Gastrocnemius medialis (tissue), 4 donors: ENCODE data around the gene SORBS1.
A peak's percentile ranks its signal among the peaks of the same experiment; 100 is the strongest.

Experiments used
- POLR2A ChIP-seq, 2 donors: fragments of 450-650 bp; IDR thresholded peaks; one replicate each; pipeline ENCODE4 v1.6.1; 2017; ENCODE audit warnings: antibody characterized with exemption in 2 of 2, mild to moderate bottlenecking in 2 of 2, moderate library complexity in 2 of 2
- TF ChIP-seq, protein P1 (sequence below), 5 experiments: fragments of 450-650 bp in 3 of 5; fragments of 200-600 bp in 2 of 5; sonication (generic) in 2 of 5; IDR thresholded peaks in 4 of 5; conservative IDR thresholded peaks in 1 of 5; 1 replicate in 4 of 5; 2 replicates in 1 of 5; pipeline ENCODE4 v1.5.1; 2016 to 2019; ENCODE audit warnings: antibody characterized with exemption in 5 of 5, mild to moderate bottlenecking in 3 of 5, moderate library complexity in 3 of 5

- TF ChIP-seq POLR2A (IDR thresholded peaks at IDR 0.05) = no peak
- TF ChIP-seq, protein P1, sequence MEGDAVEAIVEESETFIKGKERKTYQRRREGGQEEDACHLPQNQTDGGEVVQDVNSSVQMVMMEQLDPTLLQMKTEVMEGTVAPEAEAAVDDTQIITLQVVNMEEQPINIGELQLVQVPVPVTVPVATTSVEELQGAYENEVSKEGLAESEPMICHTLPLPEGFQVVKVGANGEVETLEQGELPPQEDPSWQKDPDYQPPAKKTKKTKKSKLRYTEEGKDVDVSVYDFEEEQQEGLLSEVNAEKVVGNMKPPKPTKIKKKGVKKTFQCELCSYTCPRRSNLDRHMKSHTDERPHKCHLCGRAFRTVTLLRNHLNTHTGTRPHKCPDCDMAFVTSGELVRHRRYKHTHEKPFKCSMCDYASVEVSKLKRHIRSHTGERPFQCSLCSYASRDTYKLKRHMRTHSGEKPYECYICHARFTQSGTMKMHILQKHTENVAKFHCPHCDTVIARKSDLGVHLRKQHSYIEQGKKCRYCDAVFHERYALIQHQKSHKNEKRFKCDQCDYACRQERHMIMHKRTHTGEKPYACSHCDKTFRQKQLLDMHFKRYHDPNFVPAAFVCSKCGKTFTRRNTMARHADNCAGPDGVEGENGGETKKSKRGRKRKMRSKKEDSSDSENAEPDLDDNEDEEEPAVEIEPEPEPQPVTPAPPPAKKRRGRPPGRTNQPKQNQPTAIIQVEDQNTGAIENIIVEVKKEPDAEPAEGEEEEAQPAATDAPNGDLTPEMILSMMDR (IDR thresholded peaks at IDR 0.05 in 4 of 5, conservative IDR thresholded peaks at IDR 0.05 in 1 of 5) = peak; percentile 89 to 96 (median 90)
These were observed 40.0 kb upstream of the SORBS1 start for GRCh38 chr10:95601116-95601719.
